ENCODE data around the gene IQSEC1.

- TF ChIP-seq CTCF (IDR thresholded peaks at IDR 0.05): no peak
- no peak for TF ChIP-seq POLR2A (IDR thresholded peaks at IDR 0.05)
Measured at GRCh38 chr3:12946649-12947316, 126.4 kb downstream of the IQSEC1 start.

Data from lower leg skin (tissue), 3 donors.